Central memory CD8-positive, alpha-beta T cell (primary cell): ENCODE data around the gene SMIM30.
"Not testable (repeated sequence)": the region's sequence is repeated elsewhere in the genome, so short reads cannot be mapped to it uniquely, and the experiment has no call there.

Experiments used
- ATAC-seq: fragments of 150-1000 bp; cut with Tn5 transposase; replicated peaks from 2 replicates; pipeline ENCODE4 v1.10.0; 2022; ENCODE audit warnings: mild to moderate bottlenecking, moderate FRiP score, moderate number of reproducible peaks; ENCODE audit not compliant: poor library complexity, severe bottlenecking; ENCODE audit errors: extremely low read depth
- DNase-seq, 2 donors: peaks; one replicate each; pipeline ENCODE4 v3.0.0; 2021; ENCODE audit warnings: low spot score in 2 of 2
- H3K27ac Mint-ChIP-seq: one replicate; pipeline ENCODE4 v1.8.0; 2022; ENCODE audit warnings: low read depth, mild to moderate bottlenecking, moderate library complexity, mixed read lengths
- H3K27me3 Mint-ChIP-seq: one replicate; pipeline ENCODE4 v1.8.0; 2022; ENCODE audit warnings: mixed read lengths
- H3K36me3 Mint-ChIP-seq: one replicate; pipeline ENCODE4 v1.8.0; 2022; ENCODE audit warnings: mild to moderate bottlenecking, moderate library complexity, mixed read lengths; ENCODE audit not compliant: insufficient read depth
- H3K4me1 Mint-ChIP-seq: one replicate; pipeline ENCODE4 v1.8.0; 2022; ENCODE audit warnings: mixed read lengths
- H3K4me3 Mint-ChIP-seq: one replicate; pipeline ENCODE4 v1.8.0; 2022; ENCODE audit warnings: mild to moderate bottlenecking, moderate library complexity, mixed read lengths
- H3K9me3 Mint-ChIP-seq: one replicate; pipeline ENCODE4 v1.8.0; 2022; ENCODE audit warnings: mixed read lengths

Gene SMIM30

GRCh38 chr7:113118074-113118959 lies at the start of gene SMIM30:
Gene SMIM30 (minus strand): TSS chr7:113118554. CDS start chr7:113117578, 976 bp downstream.
- Mint-ChIP-seq H3K27me3 (no peaks in the 10 kb centered on the region), H3K4me1 (peaks cover 13% of the 10 kb centered on the region), H3K9me3 (no peaks in the 10 kb centered on the region), H3K36me3 (peaks cover 6% of the 10 kb centered on the region), H3K4me3 (peak within 1 kb of the TSS; percentile 86), H3K27ac (peak within 1 kb of the TSS; percentile 86)
- DNase-seq, result peak; percentile 67 to 76
- peak; percentile 100 for ATAC-seq

GRCh38 chr7:113166176-113166575 lies 47.8 kb upstream of the SMIM30 start:
- not testable (repeated sequence) for H3K27ac Mint-ChIP-seq, ATAC-seq, H3K9me3 Mint-ChIP-seq, H3K36me3 Mint-ChIP-seq, H3K4me3 Mint-ChIP-seq, H3K4me1 Mint-ChIP-seq, DNase-seq
- peaks cover 29% of the 10 kb centered on the region for H3K27me3 Mint-ChIP-seq

GRCh38 chr7:113161050-113161449 lies 42.7 kb upstream of the SMIM30 start:
- peaks cover 10% of the 10 kb centered on the region for H3K27me3 Mint-ChIP-seq
- no peaks in the 10 kb centered on the region for H3K9me3 Mint-ChIP-seq
- no peak for ATAC-seq
- no peaks in the 10 kb centered on the region for H3K4me1 Mint-ChIP-seq
- no peaks in the 10 kb centered on the region for H3K36me3 Mint-ChIP-seq
- DNase-seq, result no peak
- no peak overlapping the region for H3K27ac Mint-ChIP-seq
- no peak overlapping the region for H3K4me3 Mint-ChIP-seq

GRCh38 chr7:113159746-113160339 lies 41.5 kb upstream of the SMIM30 start:
- no peaks in the 10 kb centered on the region for H3K9me3 Mint-ChIP-seq
- no peak for ATAC-seq
- no peaks in the 10 kb centered on the region for H3K36me3 Mint-ChIP-seq
- H3K4me1 Mint-ChIP-seq, result no peaks in the 10 kb centered on the region
- peaks cover 10% of the 10 kb centered on the region for H3K27me3 Mint-ChIP-seq
- no peak overlapping the region for H3K4me3 Mint-ChIP-seq
- H3K27ac Mint-ChIP-seq, result no peak overlapping the region
- no peak for DNase-seq

GRCh38 chr7:113158756-113159155 lies 40.4 kb upstream of the SMIM30 start:
- H3K4me1 Mint-ChIP-seq, result no peaks in the 10 kb centered on the region
- peaks cover 10% of the 10 kb centered on the region for H3K27me3 Mint-ChIP-seq
- no peak overlapping the region for H3K27ac Mint-ChIP-seq
- no peak for DNase-seq
- no peak overlapping the region for H3K4me3 Mint-ChIP-seq
- ATAC-seq, result no peak
- no peaks in the 10 kb centered on the region for H3K9me3 Mint-ChIP-seq
- H3K36me3 Mint-ChIP-seq, result no peaks in the 10 kb centered on the region

GRCh38 chr7:113154117-113154516 lies 35.8 kb upstream of the SMIM30 start:
- H3K27ac Mint-ChIP-seq, result no peak overlapping the region
- no peaks in the 10 kb centered on the region for H3K4me1 Mint-ChIP-seq
- H3K4me3 Mint-ChIP-seq, result no peak overlapping the region
- peaks cover 41% of the 10 kb centered on the region for H3K27me3 Mint-ChIP-seq
- H3K9me3 Mint-ChIP-seq, result no peaks in the 10 kb centered on the region
- no peak for DNase-seq
- no peak for ATAC-seq
- H3K36me3 Mint-ChIP-seq, result no peaks in the 10 kb centered on the region

GRCh38 chr7:113144817-113145216 lies 26.5 kb upstream of the SMIM30 start:
- no peak for DNase-seq
- Mint-ChIP-seq H3K27me3 (peaks cover 43% of the 10 kb centered on the region), H3K4me3 (no peak overlapping the region), H3K9me3 (no peaks in the 10 kb centered on the region), H3K27ac (no peak overlapping the region), H3K36me3 (no peaks in the 10 kb centered on the region), H3K4me1 (no peaks in the 10 kb centered on the region)
- ATAC-seq, result no peak

- H3K4me1 Mint-ChIP-seq, result no peaks in the 10 kb centered on the region
- no peak for ATAC-seq
Observed at GRCh38 chr7:113143486-113144257, 25.3 kb upstream of the SMIM30 start.

GRCh38 chr7:113142385-113143119 lies 24.2 kb upstream of the SMIM30 start:
- ATAC-seq (no peak), DNase-seq (no peak)
- no peak overlapping the region for H3K27ac Mint-ChIP-seq
- H3K4me1 Mint-ChIP-seq, result no peaks in the 10 kb centered on the region
- H3K36me3 Mint-ChIP-seq, result peaks cover 2% of the 10 kb centered on the region
- H3K4me3 Mint-ChIP-seq, result no peak overlapping the region
- no peaks in the 10 kb centered on the region for H3K9me3 Mint-ChIP-seq
- peaks cover 21% of the 10 kb centered on the region for H3K27me3 Mint-ChIP-seq

More at GRCh38 chr7:113143486-113144257, 25.3 kb upstream of the SMIM30 start:
- Mint-ChIP-seq H3K36me3 (no peaks in the 10 kb centered on the region), H3K27me3 (peaks cover 31% of the 10 kb centered on the region), H3K27ac (no peak overlapping the region), H3K9me3 (no peaks in the 10 kb centered on the region), H3K4me3 (no peak overlapping the region)
- DNase-seq, result no peak

- DNase-seq, result no peak
Observed at GRCh38 chr7:113141803-113142202, 23.4 kb upstream of the SMIM30 start.

GRCh38 chr7:113140956-113141355 lies 22.6 kb upstream of the SMIM30 start:
- Mint-ChIP-seq H3K4me1 (no peaks in the 10 kb centered on the region), H3K27ac (no peak overlapping the region), H3K9me3 (no peaks in the 10 kb centered on the region), H3K36me3 (peaks cover 2% of the 10 kb centered on the region), H3K27me3 (peaks cover 17% of the 10 kb centered on the region), H3K4me3 (no peak overlapping the region)
- DNase-seq, result no peak
- no peak for ATAC-seq

More at GRCh38 chr7:113141803-113142202, 23.4 kb upstream of the SMIM30 start:
- ATAC-seq, result no peak
- peaks cover 21% of the 10 kb centered on the region for H3K27me3 Mint-ChIP-seq
- H3K36me3 Mint-ChIP-seq, result peaks cover 2% of the 10 kb centered on the region
- H3K9me3 Mint-ChIP-seq, result no peaks in the 10 kb centered on the region
- H3K4me1 Mint-ChIP-seq, result no peaks in the 10 kb centered on the region
- H3K4me3 Mint-ChIP-seq, result no peak overlapping the region
- no peak overlapping the region for H3K27ac Mint-ChIP-seq

- Mint-ChIP-seq H3K4me1 (no peaks in the 10 kb centered on the region), H3K36me3 (peaks cover 2% of the 10 kb centered on the region), H3K9me3 (no peaks in the 10 kb centered on the region), H3K4me3 (no peak overlapping the region), H3K27ac (no peak overlapping the region), H3K27me3 (peaks cover 12% of the 10 kb centered on the region)
- no peak for ATAC-seq
- no peak for DNase-seq
Observed at GRCh38 chr7:113137241-113137640, 18.9 kb upstream of the SMIM30 start.
